Parathyroid adenoma (tissue), 2 donors: ENCODE results near the gene REEP2.
"Not testable (repeated sequence)": the region's sequence is repeated elsewhere in the genome, so short reads cannot be mapped to it uniquely, and the experiment has no call there.

ENCODE experiments used
- H2AFZ ChIP-seq: fragments of 300-600 bp; sonication (generic); one replicate; pipeline ENCODE4 v1.7.0; 2017; ENCODE audit warnings: antibody characterized with exemption, mild to moderate bottlenecking
- H3K27ac ChIP-seq: fragments of 300-600 bp; sonication (generic); one replicate; pipeline ENCODE4 v1.7.0; 2017
- H3K27me3 ChIP-seq: fragments of 300-600 bp; sonication (generic); one replicate; pipeline ENCODE4 v1.7.0; 2017; ENCODE audit warnings: low read length; ENCODE audit not compliant: control insufficient read depth, insufficient read depth
- H3K36me3 ChIP-seq: fragments of 300-600 bp; sonication (generic); one replicate; pipeline ENCODE4 v1.7.0; 2017; ENCODE audit warnings: low read length; ENCODE audit not compliant: control insufficient read depth, insufficient read depth
- H3K4me1 ChIP-seq: fragments of 300-600 bp; sonication (generic); one replicate; pipeline ENCODE4 v1.7.0; 2017; ENCODE audit warnings: control low read depth
- H3K4me2 ChIP-seq: fragments of 300-600 bp; sonication (generic); one replicate; pipeline ENCODE4 v1.7.0; 2017; ENCODE audit warnings: low read length
- H3K4me3 ChIP-seq: fragments of 300-600 bp; sonication (generic); one replicate; pipeline ENCODE4 v1.7.0; 2017; ENCODE audit warnings: low read depth, low read length
- H3K79me2 ChIP-seq: fragments of 300-600 bp; sonication (generic); one replicate; pipeline ENCODE4 v1.7.0; 2017; ENCODE audit warnings: control low read depth
- H3K9ac ChIP-seq: fragments of 300-600 bp; sonication (generic); one replicate; pipeline ENCODE4 v1.7.0; 2017; ENCODE audit warnings: mild to moderate bottlenecking
- H3K9me3 ChIP-seq: fragments of 300-600 bp; sonication (generic); one replicate; pipeline ENCODE4 v1.7.0; 2017; ENCODE audit warnings: low read length; ENCODE audit not compliant: control insufficient read depth
- TF ChIP-seq, protein P1 (sequence below): fragments of 300-600 bp; sonication (generic); IDR thresholded peaks from one replicate; pipeline ENCODE4 v1.7.0; 2017; ENCODE audit warnings: antibody characterized with exemption, mild to moderate bottlenecking
- donor health status: primary hyperparathyroidism.

REEP2 gene

DNA sequence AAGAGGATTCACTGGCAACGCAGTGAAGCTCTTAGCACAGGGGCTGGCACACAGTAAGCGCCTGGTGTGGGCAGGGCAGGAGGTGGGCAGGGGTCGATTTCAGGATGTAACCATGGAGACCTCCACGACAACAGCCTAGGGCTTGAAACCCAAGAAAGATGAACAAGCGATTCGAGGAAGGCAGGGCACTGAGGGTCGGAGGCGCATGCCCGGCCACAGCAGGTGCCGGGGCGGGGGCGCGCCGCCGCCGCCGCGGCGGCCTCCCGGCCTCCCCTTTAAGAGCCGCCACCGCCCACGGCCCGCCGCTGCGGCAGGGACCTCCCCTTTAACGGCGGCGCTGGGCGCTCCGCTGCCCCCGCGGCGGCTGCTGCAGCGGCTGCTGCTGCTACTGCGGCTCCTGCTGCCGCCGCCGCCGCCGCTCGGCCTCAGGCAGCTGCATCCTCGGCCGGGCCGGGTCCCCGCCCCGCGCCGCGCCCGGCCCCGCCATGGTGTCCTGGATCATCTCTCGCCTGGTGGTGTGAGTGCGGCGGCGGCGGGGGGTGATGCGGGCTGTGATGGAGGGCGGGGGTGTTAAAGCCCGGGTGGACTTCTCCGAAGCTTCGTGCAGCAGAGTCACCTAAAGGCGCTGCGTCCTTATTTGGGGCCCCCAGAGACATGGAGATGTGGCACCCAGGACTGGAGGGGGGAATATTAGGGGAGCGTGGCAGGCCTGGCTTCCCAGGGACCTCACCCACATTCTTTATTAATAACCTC, at the start of gene REEP2:
Gene REEP2, plus strand, starts transcription at position 334 of the 753 bp plus-strand sequence. Its CDS starts 152 bp downstream, at position 486.
- Histone ChIP-seq H3K4me3 (peak within 1 kb of the TSS; percentile 0), H2AFZ (peak within 1 kb of the TSS; percentile 84), H3K9ac (no peak within 1 kb of the TSS), H3K4me1 (peaks cover 10% of the 10 kb centered on the region), H3K27ac (peak within 1 kb of the TSS; percentile 53), H3K9me3 (no peaks in the 10 kb centered on the region), H3K36me3 (no peaks in the 10 kb centered on the region), H3K79me2 (no peaks in the 10 kb centered on the region), H3K4me2 (peak within 1 kb of the TSS; percentile 69), H3K27me3 (no peaks in the 10 kb centered on the region)
- TF ChIP-seq, protein P1, sequence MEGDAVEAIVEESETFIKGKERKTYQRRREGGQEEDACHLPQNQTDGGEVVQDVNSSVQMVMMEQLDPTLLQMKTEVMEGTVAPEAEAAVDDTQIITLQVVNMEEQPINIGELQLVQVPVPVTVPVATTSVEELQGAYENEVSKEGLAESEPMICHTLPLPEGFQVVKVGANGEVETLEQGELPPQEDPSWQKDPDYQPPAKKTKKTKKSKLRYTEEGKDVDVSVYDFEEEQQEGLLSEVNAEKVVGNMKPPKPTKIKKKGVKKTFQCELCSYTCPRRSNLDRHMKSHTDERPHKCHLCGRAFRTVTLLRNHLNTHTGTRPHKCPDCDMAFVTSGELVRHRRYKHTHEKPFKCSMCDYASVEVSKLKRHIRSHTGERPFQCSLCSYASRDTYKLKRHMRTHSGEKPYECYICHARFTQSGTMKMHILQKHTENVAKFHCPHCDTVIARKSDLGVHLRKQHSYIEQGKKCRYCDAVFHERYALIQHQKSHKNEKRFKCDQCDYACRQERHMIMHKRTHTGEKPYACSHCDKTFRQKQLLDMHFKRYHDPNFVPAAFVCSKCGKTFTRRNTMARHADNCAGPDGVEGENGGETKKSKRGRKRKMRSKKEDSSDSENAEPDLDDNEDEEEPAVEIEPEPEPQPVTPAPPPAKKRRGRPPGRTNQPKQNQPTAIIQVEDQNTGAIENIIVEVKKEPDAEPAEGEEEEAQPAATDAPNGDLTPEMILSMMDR, result no peak

GRCh38 chr5:138389332-138389731, 49.5 kb upstream of the REEP2 start:
- Histone ChIP-seq H3K79me2 (no peaks in the 10 kb centered on the region), H3K9ac (no peak overlapping the region), H3K36me3 (no peaks in the 10 kb centered on the region), H3K4me2 (peak overlapping the region; percentile 16), H3K9me3 (no peaks in the 10 kb centered on the region), H3K4me1 (peaks cover 17% of the 10 kb centered on the region), H3K27ac (peak overlapping the region; percentile 80), H3K4me3 (peak overlapping the region; percentile 20), H2AFZ (no peak overlapping the region), H3K27me3 (no peaks in the 10 kb centered on the region)
- TF ChIP-seq, protein P1, result no peak

DNA sequence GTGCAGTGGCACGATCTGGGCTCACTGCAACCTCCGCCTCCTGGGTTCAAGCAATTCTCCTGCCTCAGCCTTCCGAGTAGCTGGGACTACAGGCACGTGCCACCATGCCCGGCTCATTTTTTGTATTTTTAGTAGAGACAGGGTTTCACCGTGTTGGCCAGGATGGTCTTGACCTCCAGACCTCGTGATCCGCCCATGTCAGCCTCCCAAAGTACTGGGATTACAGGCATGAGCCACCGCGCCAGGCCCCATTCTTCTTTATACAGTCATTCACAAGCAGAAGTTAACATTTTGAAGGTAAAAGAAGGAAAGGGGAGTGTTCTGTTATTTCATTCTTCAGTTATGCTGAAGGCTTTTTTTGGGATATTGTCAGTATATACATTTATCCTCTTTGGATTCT, 48.9 kb upstream of the REEP2 start:
- H3K79me2 ChIP-seq, H3K4me2 ChIP-seq, H3K9ac ChIP-seq, H3K27me3 ChIP-seq, H2AFZ ChIP-seq, H3K4me3 ChIP-seq, H3K9me3 ChIP-seq, H3K36me3 ChIP-seq: not testable (repeated sequence)
- Histone ChIP-seq H3K27ac (peak overlapping the region; percentile 80), H3K4me1 (peaks cover 17% of the 10 kb centered on the region)

DNA sequence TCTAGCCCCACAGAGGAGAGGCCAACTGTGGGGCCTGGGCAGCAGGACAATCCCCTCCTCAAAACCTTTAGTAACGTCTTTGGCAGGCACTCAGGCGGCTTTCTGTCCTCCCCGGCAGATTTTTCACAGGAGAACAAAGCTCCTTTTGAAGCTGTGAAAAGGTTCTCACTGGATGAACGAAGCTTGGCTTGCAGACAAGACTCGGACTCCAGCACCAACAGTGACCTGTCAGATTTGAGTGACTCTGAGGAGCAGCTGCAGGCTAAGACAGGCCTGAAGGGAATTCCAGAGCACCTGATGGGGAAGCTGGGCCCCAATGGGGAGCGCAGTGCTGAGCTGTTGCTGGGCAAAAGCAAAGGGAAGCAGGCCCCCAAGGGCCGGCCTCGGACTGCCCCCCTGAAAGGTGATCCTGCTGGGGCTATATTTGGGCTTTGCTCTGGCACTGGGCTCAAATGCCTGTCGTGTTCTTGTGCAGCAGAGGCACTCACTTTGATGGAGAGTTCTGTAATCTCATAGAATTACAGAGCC, 46.9 kb upstream of the REEP2 start:
- H3K27ac ChIP-seq, result no peak overlapping the region
- H3K36me3 ChIP-seq, result no peaks in the 10 kb centered on the region
- H3K4me2 ChIP-seq, result no peak overlapping the region
- no peak overlapping the region for H2AFZ ChIP-seq
- peaks cover 2% of the 10 kb centered on the region for H3K79me2 ChIP-seq
- H3K9ac ChIP-seq, result no peak overlapping the region
- H3K4me3 ChIP-seq, result no peak overlapping the region
- TF ChIP-seq, protein P1, result no peak
- no peaks in the 10 kb centered on the region for H3K9me3 ChIP-seq
- peaks cover 17% of the 10 kb centered on the region for H3K4me1 ChIP-seq
- no peaks in the 10 kb centered on the region for H3K27me3 ChIP-seq

DNA sequence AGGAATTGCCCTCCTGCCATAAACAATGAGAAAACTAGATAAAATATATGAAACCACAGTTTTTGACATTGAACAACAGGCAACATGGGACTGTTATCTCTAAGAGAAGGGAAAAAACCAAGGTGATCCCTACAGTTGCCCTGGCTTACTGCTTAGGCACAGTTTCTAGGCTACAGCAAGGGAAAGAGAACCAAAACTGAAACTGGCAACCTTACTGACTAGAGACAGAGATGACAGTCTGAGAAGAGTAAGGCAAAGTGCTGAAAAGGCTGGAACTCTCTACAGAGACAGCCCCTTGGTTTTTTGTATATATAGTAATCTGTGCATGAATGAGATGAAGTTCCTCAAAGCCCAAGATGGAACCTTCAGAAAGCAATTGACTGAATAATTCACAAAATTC, 36.2 kb upstream of the REEP2 start:
- no peaks in the 10 kb centered on the region for H3K4me1 ChIP-seq

More for the DNA sequence above, 36.2 kb upstream of the REEP2 start:
- Histone ChIP-seq H3K9me3 (no peaks in the 10 kb centered on the region), H3K4me3 (no peak overlapping the region), H3K27me3 (no peaks in the 10 kb centered on the region), H2AFZ (no peak overlapping the region), H3K27ac (no peak overlapping the region), H3K36me3 (no peaks in the 10 kb centered on the region), H3K79me2 (peaks cover 3% of the 10 kb centered on the region), H3K9ac (no peak overlapping the region), H3K4me2 (no peak overlapping the region)
- TF ChIP-seq, protein P1, result no peak
